GM18907 (cell line): ENCODE results near the gene GLYATL2.

Source experiments
- ATAC-seq: cut with Tn5 transposase; IDR thresholded peaks from one replicate; pipeline ENCODE4 v1.9.1; 2021; ENCODE audit warnings: mild to moderate bottlenecking, moderate library complexity; ENCODE audit not compliant: unreplicated experiment

Gene GLYATL2

GRCh38 chr11:58844361-58845005 lies at the start of gene GLYATL2:
TSS of gene GLYATL2 (minus strand) at chr11:58844704. CDS start at chr11:58839612, 5,092 bp downstream.
- ATAC-seq = no peak

GRCh38 chr11:58893899-58894298 lies 49.4 kb upstream of the GLYATL2 start:
- ATAC-seq = no peak

- ATAC-seq = no peak
Observed at GRCh38 chr11:58888579-58888978, 44.1 kb upstream of the GLYATL2 start.

GRCh38 chr11:58887452-58887851 lies 42.9 kb upstream of the GLYATL2 start:
- ATAC-seq = no peak

GRCh38 chr11:58880625-58881024 lies 36.1 kb upstream of the GLYATL2 start:
- no peak for ATAC-seq

- ATAC-seq = no peak
Observed at GRCh38 chr11:58880166-58880565, 35.7 kb upstream of the GLYATL2 start.

- ATAC-seq = no peak
Observed at GRCh38 chr11:58867556-58867955, 23.1 kb upstream of the GLYATL2 start.

GRCh38 chr11:58866788-58867187 lies 22.3 kb upstream of the GLYATL2 start:
- ATAC-seq = no peak

- peak; percentile 46 for ATAC-seq
Observed at GRCh38 chr11:58864335-58864734, 19.8 kb upstream of the GLYATL2 start.

GRCh38 chr11:58863697-58864096 lies 19.2 kb upstream of the GLYATL2 start:
- no peak for ATAC-seq

- ATAC-seq = no peak
Observed at GRCh38 chr11:58861533-58861932, 17.0 kb upstream of the GLYATL2 start.

- ATAC-seq = no peak
Observed at GRCh38 chr11:58856806-58857205, 12.3 kb upstream of the GLYATL2 start.

GRCh38 chr11:58845386-58845785 lies 882 bp upstream of the GLYATL2 start:
- ATAC-seq = no peak

GRCh38 chr11:58837707-58838388 lies 6.7 kb downstream of the GLYATL2 start:
- ATAC-seq = no peak

- no peak for ATAC-seq
Observed at GRCh38 chr11:58832056-58832645, 12.4 kb downstream of the GLYATL2 start.

GRCh38 chr11:58830673-58831301 lies 13.7 kb downstream of the GLYATL2 start:
- ATAC-seq = no peak

GRCh38 chr11:58829786-58830185 lies 14.7 kb downstream of the GLYATL2 start:
- ATAC-seq = no peak

GRCh38 chr11:58813693-58814092 lies 30.8 kb downstream of the GLYATL2 start:
- no peak for ATAC-seq

GRCh38 chr11:58811499-58811898 lies 33.0 kb downstream of the GLYATL2 start:
- ATAC-seq = no peak

- no peak for ATAC-seq
Observed at GRCh38 chr11:58807343-58807742, 37.2 kb downstream of the GLYATL2 start.

GRCh38 chr11:58805065-58805464 lies 39.4 kb downstream of the GLYATL2 start:
- ATAC-seq = no peak
